Measurements from ENCODE around the gene GPR55. TPM values are rescaled to one million over a fixed set of nuclear protein-coding genes. Genes with fewer than 3 reads are reported as not detected.

GPR55 gene
- total RNA-seq, 2 experiments from 2014 or later, result 4.4 to 5.6 TPM

DNA sequence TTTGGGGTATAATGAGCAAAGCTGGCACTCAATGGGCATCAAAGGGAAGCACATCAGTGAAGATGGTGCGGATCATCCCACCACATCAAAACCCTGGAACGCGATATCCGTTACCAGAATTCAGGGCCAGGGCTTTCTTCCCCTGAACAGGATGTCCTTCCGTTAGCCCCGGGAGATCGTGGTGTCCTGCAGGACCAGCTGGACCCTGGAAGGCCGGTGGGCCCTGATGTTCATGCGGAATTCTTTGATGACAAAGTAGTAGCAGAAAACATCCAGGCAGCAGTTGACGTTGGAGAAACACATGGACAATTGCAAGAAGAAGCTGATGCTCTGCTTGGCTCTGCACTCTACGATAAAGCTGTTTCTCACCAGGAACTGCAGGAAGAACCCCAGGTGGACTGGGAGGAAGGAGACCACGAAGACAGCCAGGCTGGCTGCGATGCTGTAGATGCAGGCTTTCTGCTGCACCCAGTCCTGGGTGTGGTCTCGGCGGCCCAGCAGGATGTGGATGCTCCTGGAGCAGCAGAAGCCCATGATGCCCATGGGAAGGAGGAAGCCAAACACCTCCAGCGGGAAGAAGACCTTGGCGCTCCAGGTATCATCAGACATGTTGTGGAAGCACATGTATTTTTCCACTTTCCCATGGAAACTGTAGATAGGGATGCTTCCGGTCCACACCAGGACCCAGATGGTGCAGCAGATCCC, 15.0 kb downstream of the GPR55 start:
- ChIA-PET CTCF (interaction anchor here (2.1 kb wide), 1 partner anchor 14 kb away, joined by 5 read pairs; no protein-coding TSS in a partner anchor), POLR2A (no interaction called here)

DNA sequence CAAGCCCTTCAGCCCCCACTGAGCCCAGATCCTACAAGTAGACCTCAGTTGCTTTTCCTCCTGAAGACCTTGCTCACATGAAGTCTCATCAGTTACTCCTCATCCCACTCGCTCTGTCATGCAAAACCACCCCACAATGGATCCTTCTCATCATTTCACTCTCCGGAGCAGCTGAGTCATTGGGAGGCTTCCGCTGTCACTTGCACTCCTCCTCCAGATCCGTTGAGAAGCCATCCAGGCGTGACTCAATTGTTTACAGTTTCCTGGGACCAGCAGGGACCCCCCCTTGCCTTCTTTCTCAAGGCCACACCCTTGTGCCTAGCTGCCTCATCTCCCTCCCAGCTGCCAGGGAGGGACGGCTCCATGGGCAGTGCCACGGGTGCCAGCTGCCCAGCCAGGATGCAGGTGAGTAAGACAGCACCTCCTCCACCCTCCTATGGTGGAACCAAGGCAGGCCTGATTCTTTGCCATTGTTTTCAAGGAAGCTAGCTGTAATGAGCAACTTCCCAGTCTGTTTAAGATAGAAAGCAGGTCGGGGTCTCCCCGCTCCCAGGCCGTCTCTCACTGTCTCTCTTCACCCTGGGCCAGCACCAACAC, 16.3 kb downstream of the GPR55 start:
- ChIA-PET CTCF (interaction anchor here (1.1 to 12.9 kb wide), 4 partner anchors 16 to 78 kb away, joined by 3 to 144 read pairs (median 4); no protein-coding TSS in a partner anchor), POLR2A (interaction anchor here (1.3 kb wide), 1 partner anchor 76 kb away, joined by 5 read pairs; no protein-coding TSS in a partner anchor)

DNA sequence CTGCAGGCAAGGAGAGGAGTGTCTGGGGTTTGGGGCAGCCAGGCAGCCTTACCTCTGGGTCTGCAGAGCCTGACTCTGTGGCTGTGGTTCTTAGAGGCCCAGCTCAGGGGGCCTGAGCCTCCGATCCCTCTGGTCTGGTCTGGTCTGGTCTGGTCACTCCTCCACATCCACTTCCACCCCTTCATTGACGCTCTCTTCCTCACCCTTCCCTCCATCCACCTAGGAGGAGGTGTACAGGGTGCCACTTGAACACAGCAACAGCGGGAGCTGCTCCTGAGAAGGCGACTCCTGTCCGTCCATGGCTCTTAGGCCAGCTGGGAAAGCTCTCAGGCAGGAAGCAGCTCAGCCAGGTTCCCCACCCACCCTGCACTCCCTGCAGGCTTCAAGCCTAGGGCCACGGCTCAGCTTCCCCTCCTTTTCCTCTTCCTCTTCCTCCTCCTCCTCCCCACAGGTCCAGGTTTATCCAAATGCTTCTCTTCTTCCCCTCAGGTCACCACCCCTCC, 16.9 kb downstream of the GPR55 start:
- POLR2A ChIA-PET, result interaction anchor here (1.3 kb wide), 1 partner anchor 76 kb away, joined by 5 read pairs; no protein-coding TSS in a partner anchor

DNA sequence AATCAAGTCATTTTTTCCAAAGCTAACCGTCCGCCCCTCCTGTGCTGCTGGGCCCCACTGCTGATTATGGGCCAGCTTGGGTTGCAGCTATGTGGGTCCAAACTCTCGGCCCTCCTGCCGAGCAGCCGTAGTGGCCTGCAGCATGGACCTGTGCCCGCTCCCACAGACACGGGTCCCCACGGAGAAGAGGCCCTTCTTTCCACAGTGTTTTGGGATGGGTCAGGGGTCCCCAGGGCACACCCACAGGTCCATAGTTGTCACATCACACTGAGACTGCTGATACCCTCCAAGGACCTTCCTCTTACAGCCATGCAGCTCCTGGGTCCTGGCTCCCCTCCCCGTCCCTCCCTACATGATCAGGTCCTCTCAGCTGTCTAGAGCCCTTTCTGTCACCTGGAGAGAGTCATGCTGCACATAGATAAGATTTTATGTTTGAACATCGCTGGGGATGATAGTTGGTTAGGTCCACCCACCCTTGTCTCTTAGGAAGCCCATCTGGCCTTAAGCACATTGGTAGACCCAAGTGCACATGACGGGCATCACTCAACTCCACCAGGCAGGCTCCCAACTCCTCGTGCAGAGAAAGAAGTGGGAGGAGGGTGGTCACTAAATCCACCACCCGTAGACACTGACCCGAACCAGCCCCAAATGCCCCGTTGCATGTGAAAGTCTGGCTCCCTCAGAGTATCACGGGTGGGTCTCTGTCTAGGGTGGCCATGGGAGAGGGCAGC, 17.5 kb downstream of the GPR55 start:
- CTCF ChIA-PET, result interaction anchor here (1.5 to 12.9 kb wide), 5 partner anchors 17 to 145 kb away, joined by 3 to 144 read pairs (median 5); no protein-coding TSS in a partner anchor

More for the DNA sequence above, 16.9 kb downstream of the GPR55 start:
- CTCF ChIA-PET, result interaction anchor here (1.1 to 12.9 kb wide), 6 partner anchors 16 to 145 kb away, joined by 3 to 144 read pairs (median 4); no protein-coding TSS in a partner anchor

DNA sequence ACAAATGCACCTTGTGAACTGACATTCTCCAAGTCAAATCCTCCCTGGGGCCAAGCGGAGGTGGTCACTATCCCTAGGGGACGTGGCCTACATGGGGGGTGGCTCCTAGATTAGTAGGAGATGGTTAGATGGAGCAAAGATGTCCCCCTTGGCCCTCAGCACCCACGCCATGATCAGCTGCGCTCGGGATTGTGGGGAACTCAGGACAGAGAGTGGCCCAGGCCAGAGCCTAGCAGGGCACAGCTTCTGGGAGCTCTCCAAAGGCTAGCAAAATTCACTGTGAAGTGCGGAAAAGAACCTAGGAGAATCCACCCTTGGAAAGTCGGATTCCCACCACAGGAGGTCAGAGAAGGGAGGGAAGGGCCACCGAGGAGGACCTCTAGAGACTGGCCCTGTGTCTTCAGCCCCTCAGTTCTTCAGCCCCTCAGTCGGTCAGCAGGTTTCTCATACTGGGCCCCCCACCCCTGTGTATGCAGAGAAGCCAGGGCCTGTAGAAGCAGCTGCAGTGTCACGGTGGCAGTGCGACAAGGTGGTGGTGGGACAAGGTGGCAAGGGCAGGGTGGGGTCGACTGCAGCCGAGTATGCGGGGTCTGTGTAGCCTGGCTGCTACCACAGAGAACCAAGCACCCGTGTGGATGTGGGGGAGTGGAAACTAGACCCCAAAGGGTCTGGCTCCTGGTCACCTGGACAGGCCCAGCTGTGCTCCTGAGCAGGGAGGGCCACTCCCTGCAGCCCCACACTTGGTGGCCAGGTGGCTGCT, 18.4 kb downstream of the GPR55 start:
- CTCF ChIA-PET, result interaction anchor here (1.5 to 12.9 kb wide), 5 partner anchors 17 to 146 kb away, joined by 3 to 144 read pairs (median 6); partner anchors contain the start of gene GPR55
- POLR2A ChIA-PET, result interaction anchor here (1.3 kb wide), 1 partner anchor 42 kb away, joined by 4 read pairs; the partner anchor contains the start of gene ITM2C

More for the DNA sequence above, 17.5 kb downstream of the GPR55 start:
- POLR2A ChIA-PET, result no interaction called here

DNA sequence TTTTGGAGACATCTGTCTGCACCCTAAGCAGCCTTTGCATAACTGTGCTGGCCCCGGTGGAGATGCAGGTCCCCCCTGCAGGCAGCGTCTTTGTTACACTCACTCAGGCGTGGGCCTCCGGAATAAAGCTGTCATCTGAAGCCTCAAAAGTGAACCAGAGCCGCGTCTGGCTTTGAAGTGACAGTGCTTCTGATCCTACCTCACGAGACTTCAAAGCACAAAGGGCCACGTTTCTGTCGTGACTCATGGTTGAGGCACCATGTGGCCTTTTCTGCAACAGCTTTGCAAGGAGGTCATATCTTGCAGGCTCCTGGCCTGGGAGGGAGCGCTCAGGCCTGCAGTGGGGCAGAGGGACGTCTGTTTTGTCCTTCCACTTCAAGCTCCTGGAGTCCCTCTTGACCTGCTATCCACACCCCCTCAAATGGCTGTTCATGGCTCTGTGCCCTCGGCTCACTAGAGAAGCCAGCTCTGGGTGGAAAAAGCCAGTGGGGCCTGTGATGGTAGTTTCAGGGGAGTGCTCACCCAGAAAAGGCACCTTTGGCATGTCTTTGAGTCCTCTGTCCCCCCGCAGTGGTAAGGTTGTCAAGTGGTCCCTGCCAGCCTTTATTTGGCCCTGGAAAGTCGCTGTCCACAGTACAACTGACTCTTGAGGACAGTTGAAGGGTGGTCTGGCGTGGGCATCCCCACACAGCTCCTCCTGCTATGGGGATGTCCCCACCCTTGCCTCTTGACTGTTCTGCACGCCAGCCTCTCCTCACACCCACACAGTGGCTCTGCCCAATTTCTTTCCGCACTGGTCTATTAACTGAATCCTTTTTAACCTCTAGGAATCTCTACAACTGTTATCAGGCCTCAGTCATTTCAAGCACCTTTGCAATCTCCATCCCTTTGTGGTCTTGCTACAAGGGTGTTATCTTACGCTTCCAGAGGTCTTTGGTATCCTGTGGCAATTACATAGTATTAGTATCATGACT, 19.3 kb downstream of the GPR55 start:
- ChIA-PET CTCF (interaction anchor here (0.9 to 12.9 kb wide), 8 partner anchors 13 to 82 kb away, joined by 3 to 144 read pairs (median 4); partner anchors contain the start of genes GPR55 and ITM2C), POLR2A (interaction anchor here (1.3 kb wide), 1 partner anchor 41 kb away, joined by 4 read pairs; the partner anchor contains the start of gene ITM2C)

DNA sequence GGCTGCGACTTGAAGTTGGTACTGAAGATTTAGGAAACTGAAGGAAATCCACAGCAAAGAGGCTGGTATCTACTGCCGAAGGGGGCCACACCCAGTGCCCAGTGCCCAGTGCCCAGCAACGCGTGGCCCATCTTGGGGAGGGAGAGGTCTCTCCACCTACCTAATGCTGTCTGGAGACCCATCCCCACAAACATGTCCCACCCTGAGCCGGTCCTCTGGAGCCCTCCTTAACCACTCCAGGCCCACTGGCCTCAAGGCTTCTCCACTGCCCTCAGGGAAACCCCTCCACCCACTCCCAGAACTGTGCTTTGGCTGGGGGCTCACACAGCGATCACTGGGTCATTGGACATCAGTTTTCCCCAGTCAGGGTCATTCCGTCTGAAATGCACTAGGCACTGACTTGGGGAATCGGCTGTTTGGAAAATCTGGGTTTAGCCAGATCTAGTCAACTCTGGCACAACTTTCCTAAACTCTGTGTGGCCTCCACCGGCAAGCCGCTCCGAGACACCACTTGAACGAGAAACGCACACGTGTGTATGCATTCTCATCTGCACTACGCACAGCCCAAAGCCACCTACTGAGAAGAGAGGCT, 20.1 kb downstream of the GPR55 start:
- ChIA-PET POLR2A (interaction anchor here (1.3 kb wide), 1 partner anchor 40 kb away, joined by 4 read pairs; the partner anchor contains the start of gene ITM2C), CTCF (interaction anchor here (0.9 to 12.9 kb wide), 6 partner anchors 16 to 82 kb away, joined by 3 to 144 read pairs (median 4); partner anchors contain the start of genes GPR55 and ITM2C)

DNA sequence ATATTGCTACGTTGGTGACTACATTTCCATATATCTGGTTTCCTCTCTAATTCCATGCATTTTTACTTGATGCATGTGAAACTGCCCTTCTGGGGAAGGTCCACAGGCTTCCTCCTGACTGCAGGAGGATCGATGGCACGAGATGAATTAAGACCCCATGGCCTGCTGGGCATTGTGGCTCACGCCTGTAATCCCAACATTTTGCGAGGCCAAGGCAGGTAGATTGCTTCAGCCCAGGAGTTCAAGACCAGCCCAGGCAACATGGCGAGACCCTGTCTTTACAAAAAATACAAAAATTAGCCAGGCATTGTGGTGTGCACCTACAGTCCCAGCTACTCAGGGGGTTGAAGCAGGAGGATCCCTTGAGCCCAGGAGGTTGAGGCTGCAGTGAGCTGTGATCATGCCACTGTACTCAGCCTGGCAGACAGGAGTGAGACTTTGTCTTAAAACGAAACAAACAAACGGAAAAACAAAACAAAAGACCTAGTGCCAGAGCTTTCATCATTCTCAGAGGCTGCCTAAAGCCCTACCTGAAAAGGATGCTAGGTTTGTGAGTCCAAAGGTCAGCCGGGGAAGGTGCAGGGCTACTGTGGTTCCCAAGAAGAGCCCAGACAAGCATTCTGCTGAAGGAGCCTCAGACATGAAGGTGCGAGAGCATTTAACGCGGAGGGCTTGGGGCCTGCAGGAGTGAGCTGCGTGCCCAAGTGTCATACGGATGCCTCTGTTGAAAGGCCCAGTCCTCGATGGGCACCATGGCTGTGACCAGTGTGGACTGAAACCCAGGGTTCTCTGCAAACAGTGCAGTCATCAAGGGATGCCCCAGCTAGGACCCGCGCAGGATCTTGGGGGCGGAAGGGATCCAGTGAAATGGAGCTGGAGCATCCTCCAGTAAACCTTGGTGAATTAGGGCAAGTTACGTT, 21.6 kb downstream of the GPR55 start:
- ChIA-PET CTCF (interaction anchor here (0.6 to 12.9 kb wide), 3 partner anchors 48 to 84 kb away, joined by 3 to 144 read pairs (median 5); no protein-coding TSS in a partner anchor), POLR2A (no interaction called here)

DNA sequence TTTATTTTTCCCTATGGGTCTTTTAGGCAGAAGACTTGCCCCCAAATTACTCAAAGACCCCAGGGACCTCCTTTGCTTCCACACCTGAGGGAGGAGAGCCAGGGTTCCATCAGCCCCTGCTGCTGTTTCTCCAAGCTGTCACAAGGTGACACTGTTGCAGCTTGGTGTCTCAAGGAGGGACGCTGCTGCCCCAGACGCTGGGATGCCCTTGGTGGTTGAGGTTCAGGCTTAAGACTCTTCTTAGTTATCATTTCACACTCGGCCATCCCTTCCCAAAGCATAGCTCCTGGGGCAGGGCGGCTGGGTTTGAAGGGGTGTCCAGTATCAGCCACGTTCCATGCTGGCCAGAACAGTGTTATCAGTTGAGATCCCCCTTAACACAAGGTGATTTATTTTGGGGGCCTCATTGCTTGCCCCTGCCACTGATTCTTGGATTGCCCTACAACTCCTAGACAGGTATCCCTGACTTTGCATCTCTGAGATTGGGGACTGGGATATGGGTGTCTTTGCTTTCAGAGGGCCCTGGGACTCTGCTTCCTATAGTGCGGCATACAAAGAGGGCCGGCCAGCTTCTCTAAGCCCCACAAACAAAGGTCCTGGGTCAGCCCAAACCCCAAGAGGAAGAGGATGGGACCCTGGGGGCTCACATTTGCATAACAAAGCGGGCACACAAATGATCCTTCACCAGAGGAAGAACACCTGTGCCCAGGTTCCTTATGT, 22.7 kb downstream of the GPR55 start:
- POLR2A ChIA-PET, result no interaction called here
- CTCF ChIA-PET, result interaction anchor here (0.5 to 12.9 kb wide), 14 partner anchors 9 to 550 kb away, joined by 3 to 144 read pairs (median 3); no protein-coding TSS in a partner anchor

DNA sequence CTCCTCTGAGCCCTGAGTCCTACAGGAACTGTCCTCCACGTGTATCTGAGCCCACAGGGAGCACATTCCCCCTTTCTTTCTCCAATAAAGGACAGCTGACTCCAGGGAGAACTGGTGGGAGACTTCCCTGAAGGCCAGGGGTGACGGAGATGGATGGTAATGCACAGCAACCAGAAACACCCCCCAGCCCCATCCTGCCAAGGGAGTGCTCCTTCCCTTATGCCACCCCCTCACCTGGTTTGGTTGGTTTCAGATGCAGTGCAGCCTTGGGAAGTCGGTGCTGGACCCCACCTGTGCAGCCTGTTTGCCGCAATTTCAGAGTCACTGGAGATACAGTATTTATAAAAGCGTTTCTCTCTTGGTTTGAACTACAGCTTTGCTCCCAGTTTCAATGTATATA, 24.0 kb downstream of the GPR55 start:
- ChIA-PET POLR2A (no interaction called here), CTCF (interaction anchor here (0.6 to 12.9 kb wide), 11 partner anchors 7 to 152 kb away, joined by 3 to 144 read pairs (median 4); partner anchors contain the start of gene ITM2C)

DNA sequence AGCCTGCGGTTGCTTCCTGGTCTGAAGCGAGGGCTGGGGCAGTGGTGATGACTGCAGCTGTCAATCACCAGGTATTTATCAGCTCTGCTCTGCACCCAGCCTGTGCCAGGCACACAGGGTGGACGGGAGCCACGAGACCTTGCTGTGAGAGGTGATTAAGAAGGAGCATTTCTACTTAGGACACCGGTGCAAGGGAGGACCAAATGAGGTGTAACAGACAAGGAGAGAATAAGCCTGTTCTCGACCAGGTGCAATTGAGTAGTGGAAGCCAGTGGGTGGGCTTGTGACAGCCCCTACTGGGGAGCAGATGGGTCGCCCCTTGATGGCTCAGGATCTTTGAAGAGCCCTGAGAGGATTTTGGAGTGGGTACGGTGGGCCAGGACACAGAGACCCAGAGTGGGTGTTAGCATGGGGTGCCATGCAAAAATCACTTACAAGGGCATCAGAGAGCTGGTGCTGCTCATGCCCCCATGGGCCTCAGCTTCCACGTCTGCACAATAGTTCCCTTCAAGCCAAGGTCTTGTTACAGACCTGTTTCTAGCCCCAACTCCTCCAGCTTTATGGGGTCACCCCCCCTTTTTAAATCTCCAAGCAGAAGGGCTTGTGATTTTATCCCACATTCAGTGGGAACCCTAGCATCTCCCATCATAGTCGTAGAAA, 24.6 kb downstream of the GPR55 start:
- CTCF ChIA-PET, result interaction anchor here (1.1 to 12.9 kb wide), 7 partner anchors 24 to 152 kb away, joined by 3 to 144 read pairs (median 4); partner anchors contain the start of gene ITM2C
- POLR2A ChIA-PET, result no interaction called here

DNA sequence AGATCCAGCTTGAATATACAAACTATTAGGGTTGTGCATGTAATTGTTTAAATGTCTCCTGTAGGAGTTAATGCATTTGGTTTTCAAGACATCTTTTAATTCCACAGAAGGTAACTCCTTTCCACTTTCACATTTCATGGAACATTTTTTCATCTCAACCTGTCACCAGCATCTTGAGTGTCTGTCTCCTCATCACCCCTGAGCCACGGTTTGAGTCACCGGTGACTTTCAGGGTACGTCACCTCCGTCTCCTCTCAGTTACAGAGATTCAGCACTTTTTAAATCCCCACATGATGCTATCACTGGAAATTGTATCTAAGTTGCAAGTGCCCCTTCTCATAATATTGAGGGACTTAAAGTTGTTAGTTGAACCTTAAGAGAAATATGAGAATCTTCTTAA, 25.3 kb downstream of the GPR55 start:
- POLR2A ChIA-PET, result no interaction called here
- CTCF ChIA-PET, result interaction anchor here (0.9 to 12.9 kb wide), 4 partner anchors 24 to 87 kb away, joined by 3 to 144 read pairs (median 4); partner anchors contain the start of gene ITM2C

DNA sequence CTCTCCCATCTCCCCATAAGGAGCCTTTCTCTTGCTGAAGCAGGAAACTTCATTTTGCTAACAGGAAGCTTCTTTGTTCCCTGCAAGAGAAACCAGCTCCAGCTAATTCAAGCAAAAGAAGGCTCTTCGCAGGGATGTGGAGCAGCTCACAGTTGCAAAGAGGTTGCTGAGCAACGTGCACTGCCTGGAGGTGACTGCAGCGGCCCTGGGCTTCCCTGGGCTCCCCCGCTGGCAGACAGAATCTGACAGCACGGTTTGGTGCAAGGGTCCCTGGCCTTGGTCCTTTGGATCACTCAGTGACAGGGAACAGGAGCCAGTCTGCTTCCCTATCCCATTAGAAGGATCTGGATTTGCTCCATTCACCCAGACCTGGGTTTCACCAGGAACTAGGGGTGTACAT, 25.8 kb downstream of the GPR55 start:
- POLR2A ChIA-PET, result no interaction called here
- CTCF ChIA-PET, result interaction anchor here (0.9 to 12.9 kb wide), 2 partner anchors 38 to 88 kb away, joined by 4 to 144 read pairs; no protein-coding TSS in a partner anchor

DNA sequence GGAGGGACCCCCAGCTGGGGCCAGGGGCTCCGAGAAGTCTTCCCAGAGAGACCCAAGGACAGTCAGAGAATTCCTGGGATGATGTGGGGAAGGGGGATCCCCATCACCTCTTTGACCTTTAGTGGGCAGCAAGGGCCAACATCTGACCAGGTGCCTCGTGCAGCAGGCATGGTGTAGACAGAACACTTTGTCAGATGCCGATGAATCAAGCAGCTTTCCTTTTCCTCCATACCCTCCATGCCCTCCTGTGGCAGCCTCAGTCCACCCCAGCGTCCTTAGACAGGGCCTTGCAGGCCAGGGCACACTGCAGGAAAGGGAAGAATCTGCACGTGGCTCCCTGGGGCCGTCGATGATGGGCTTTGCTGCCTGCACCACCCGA, 26.3 kb downstream of the GPR55 start:
- POLR2A ChIA-PET, result no interaction called here

More for the DNA sequence above, 26.3 kb downstream of the GPR55 start:
- CTCF ChIA-PET, result interaction anchor here (0.9 to 12.9 kb wide), 2 partner anchors 39 to 88 kb away, joined by 4 to 144 read pairs; no protein-coding TSS in a partner anchor
